Right lobe of liver (tissue), 4 donors: Measurements from ENCODE around the gene COL4A4.

Experiments
- CTCF ChIP-seq, 4 donors: fragments of 200-600 bp in 3 of 4; fragments of 450-650 bp in 1 of 4; IDR thresholded peaks; one replicate each; pipeline versions ENCODE4 v1.5.1 to v1.8.0; 2016 to 2022; ENCODE audit warnings: antibody characterized with exemption in 4 of 4, mild to moderate bottlenecking in 2 of 4
- POLR2A ChIP-seq: fragments of 450-650 bp; IDR thresholded peaks from one replicate; pipeline ENCODE4 v1.6.1; 2017; ENCODE audit warnings: antibody characterized with exemption, mild to moderate bottlenecking
- donor health status: DM: no; HTN: no; CAD: no.
- donor health status: DM: no; HTN: no; CAD: no.
- donor health status: DM: no; HTN: yes; CAD: no.

GRCh38 chr2:227052879-227053278, 111.1 kb downstream of the COL4A4 start:
- TF ChIP-seq CTCF (IDR thresholded peaks at IDR 0.05): no peak
- TF ChIP-seq POLR2A: no peak
